SH-SY5Y (cell line): ENCODE data around the gene MED4.

Source experiments
- GATA2 ChIP-seq: IDR thresholded peaks from 2 replicates; pipeline ENCODE4 v1.6.1; 2011; ENCODE audit warnings: mild to moderate bottlenecking, low read depth, low read length
- GATA3 ChIP-seq: IDR thresholded peaks from 2 replicates; pipeline ENCODE4 v1.6.1; 2011; ENCODE audit warnings: low read depth, mild to moderate bottlenecking, low read length, moderate library complexity

- no peak for TF ChIP-seq GATA2
- TF ChIP-seq GATA3 = no peak
Observed at GRCh38 chr13:48040049-48040448, 54.9 kb downstream of the MED4 start.
